Loucy (cell line): ENCODE measurements around the gene SHISA3.

Experiments
- CTCF ChIP-seq: fragments of 200-600 bp; sonication (generic); conservative IDR thresholded peaks from 2 replicates; pipeline ENCODE4 v1.5.1; 2014; ENCODE audit warnings: mild to moderate bottlenecking, antibody characterized with exemption, low read length
- EZH2phosphoT487 ChIP-seq: fragments of 200-600 bp; IDR thresholded peaks from 2 replicates; pipeline ENCODE4 v1.6.1; 2018; ENCODE audit warnings: antibody characterized with exemption, mild to moderate bottlenecking, moderate library complexity, borderline replicate concordance

GRCh38 chr4:42359711-42360110 lies 37.6 kb upstream of the SHISA3 start:
- TF ChIP-seq CTCF (no peak), EZH2phosphoT487 (no peak)
